Daoy (cell line): ENCODE measurements around the gene SYCE1. TPM values are rescaled to one million over a fixed set of nuclear protein-coding genes. Genes with fewer than 3 reads are reported as not detected.
"Not testable (repeated sequence)": the region's sequence is repeated elsewhere in the genome, so short reads cannot be mapped to it uniquely, and the experiment has no call there.

Experiments used
- DNase-seq: peaks from one replicate; pipeline ENCODE4 v3.0.0-alpha.2; 2015; ENCODE audit warnings: low read depth
- total RNA-seq: library from RNA; depleted of rRNA; stranded (reverse); fragments of >200 nt; shearing (Covaris generic); gene quantifications from 2 replicates; pipeline ENCODE4 v1.2.3, GENCODE V29; 2014; rRNA removed

SYCE1 gene, protein sequence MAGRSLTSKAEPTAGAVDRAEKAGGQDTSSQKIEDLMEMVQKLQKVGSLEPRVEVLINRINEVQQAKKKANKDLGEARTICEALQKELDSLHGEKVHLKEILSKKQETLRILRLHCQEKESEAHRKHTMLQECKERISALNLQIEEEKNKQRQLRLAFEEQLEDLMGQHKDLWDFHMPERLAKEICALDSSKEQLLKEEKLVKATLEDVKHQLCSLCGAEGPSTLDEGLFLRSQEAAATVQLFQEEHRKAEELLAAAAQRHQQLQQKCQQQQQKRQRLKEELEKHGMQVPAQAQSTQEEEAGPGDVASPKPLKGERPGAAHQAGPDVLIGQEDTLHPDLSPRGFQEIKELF
- total RNA-seq: 0.80 TPM in 1 of 2 replicates, not detected in the other

DNA sequence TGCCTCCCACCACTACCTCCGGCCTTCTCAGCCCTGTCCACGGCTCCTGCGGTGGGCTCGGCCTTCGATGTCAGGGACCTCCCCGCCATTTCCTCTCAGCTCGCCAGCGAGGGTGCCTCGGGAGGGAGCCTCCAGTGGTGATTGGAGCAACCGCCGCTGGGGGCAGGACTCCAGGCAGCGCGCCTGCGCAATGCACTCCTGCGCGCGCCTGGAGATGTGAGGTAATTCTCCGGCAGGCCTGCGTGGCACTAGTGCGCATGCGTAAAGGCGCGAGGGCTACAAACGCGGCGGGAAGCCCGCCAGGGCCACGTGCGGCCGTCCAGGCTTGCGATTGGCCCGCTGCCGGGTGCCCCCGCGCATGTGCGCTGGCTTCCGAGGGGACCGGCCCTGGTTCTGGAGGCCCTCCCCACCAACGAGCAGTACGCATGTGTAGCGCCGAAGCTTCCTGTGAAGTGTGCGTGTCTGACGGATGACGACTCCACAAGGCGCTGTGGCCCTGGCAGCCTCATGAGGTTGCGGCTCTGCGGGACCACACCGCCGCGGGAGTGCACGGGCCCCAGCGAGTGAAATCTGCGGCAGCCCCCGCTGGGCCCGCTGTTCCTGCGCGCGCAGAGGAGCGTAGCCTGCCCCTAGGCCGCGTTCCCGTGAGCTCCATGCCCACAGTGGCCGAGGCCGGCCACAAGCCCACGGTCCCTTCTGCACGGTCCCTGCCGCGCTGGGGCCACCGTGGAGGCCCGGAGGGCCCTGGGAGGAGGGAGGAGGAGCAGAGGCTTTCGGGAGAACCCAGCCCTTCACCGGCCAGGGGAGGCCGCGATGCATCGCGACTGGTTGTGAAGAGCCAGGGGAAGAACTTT is at the start of gene SYCE1:
Gene SYCE1, minus strand, starts transcription at position 143 of the 854 bp plus-strand sequence. Its CDS starts 54 bp downstream, at position 89.
- peak; percentile 67 for DNase-seq

DNA sequence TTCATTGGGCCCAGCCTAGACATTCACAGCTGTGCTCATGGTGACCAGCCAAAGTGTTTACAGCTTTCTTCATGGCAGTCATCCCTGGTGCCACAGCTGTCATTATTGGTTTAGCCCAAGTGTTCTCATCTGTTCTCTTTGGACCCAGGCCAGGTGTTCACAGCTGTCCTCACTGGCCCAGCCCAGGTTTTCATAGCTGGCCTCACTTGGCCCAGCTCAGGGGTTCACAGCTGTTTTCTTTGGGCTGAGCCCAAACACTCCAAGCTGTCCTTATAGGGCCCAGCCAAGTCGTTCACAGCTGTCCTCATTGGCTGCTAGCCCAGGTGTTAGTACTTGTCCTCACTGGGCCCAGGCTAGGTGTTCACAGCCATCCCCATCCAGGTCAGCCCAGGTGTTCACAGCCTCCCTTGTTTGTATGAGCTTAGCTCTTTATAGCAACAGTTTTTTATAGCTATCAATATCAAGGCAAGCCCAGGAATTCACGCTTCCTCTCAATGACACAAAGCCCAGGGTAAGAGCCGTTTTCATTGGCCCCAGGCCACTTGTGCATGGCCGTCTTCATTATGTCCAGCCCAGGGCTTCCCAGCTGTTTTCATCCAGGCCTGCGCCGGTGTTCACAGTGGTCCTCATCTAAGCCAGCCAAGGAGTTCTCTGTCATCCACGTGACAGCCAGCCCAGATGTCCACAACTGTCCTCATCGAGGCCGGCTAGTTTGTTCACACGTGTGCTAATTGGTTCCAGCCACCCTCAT is 49.6 kb upstream of the SYCE1 start:
- no peak for DNase-seq

- no peak for DNase-seq
These were observed 48.3 kb upstream of the SYCE1 start for GRCh38 chr10:133613699-133614098.

- no peak for DNase-seq
These were observed 45.7 kb upstream of the SYCE1 start for GRCh38 chr10:133611079-133611478.

- no peak for DNase-seq
These were observed 43.5 kb upstream of the SYCE1 start for GRCh38 chr10:133608855-133609254.

DNA sequence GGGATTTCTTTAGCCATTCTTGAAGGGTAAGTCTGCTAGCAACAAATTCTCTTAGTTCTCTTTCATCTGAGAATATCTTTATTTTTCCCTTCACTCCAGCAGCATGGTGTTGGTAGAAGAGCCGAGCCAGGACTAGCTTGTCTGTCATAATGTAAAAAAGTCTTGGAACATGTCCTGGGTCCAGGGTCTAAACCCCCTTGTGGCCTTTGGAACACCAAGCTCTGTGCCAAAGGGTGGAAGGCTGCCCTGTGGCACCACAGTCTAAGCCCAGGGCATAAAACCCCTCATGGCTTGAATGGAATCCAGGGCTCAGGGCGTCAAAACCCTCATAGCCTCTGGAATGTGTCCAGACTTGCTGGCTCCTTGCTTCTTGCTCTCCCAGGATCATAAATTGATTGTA is 38.1 kb upstream of the SYCE1 start:
- DNase-seq: not testable (repeated sequence)

- no peak for DNase-seq
These were observed 35.3 kb upstream of the SYCE1 start for GRCh38 chr10:133600657-133601056.

GRCh38 chr10:133599869-133600268 is 34.5 kb upstream of the SYCE1 start:
- DNase-seq: not testable (repeated sequence)

DNA sequence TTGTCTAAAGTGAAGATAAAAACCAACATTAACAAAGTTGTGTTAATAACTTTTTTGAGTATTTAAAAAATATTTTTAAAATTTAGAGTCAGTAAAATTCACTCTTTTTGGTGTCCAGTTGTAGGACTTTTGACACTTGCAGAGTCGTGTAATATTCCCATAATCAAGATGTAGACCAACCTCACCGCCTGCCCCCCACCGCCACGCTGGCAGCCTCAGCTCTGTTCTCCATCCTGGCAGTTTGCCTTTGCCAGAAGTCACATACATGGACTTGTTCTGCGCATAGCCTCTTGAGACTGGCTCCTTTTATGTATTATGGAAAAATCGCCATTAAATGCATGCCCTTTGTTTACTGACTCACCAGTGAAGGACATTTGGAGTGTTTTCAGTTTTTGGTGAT is 27.3 kb upstream of the SYCE1 start:
- DNase-seq: no peak

- DNase-seq: no peak
These were observed 25.6 kb upstream of the SYCE1 start for GRCh38 chr10:133590970-133591359.

- no peak for DNase-seq
These were observed 25.0 kb upstream of the SYCE1 start for GRCh38 chr10:133590226-133590969.

DNA sequence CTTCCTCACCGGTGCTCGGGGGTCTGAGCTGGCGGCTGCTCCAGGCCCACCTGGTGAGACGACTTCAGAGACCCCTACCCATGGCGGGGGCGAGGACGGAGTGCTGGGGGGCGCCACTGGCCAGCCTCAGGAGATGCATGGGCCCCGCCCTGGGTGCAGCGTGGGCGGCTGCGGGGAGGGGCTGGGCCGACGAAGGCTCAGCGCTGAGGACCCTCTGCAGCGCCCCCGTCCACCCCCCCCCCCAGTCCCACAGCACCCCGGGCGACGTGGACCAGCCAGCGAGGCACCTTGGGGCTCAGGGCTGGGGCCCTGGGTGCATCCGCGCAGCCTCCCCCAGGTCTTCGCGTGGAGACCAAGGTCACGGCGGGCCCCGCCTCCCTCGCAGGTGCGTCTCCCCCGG is 11.7 kb upstream of the SYCE1 start:
- not testable (repeated sequence) for DNase-seq

- DNase-seq: not testable (repeated sequence)
These were observed 8.1 kb upstream of the SYCE1 start for GRCh38 chr10:133573460-133573859.

DNA sequence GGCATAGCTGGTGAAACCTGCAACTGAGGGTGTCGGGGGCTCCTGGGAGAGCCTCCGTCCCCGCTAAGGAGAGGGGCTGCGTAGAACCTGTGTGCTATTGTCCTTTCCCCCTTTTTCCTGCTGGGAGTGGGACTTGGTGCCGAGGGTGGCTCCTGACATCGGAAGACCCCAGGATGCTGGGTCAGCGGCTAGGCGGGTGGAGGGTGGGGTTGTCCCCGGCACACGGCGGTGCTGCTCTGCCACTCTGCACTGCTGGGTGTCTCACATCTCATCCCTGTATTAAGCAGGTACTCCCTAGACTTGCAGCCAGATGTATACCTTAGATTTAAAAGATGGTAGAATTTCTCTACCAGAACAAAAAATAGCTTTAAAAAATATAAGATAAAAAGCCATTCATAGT is 6.7 kb upstream of the SYCE1 start:
- DNase-seq: not testable (repeated sequence)

DNA sequence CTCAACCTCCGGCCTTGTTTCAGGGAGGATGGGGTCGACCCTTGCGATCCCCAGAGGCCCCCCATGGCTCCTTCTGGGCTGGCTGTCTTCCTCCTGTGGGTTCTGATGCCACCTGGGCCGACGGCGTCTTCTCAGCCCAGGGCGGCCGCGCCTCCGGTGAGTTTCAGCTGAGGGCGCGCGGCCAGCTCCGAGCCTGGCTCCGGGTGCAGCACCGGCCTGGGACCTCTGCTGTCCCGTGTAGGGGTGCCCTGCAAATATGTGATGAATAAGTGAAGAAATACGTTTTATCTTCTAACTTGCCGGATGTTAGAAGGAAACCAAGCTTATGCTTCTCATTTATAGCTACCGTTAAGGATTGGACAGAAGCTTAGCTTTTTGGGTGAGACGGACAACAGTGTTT is 4.4 kb upstream of the SYCE1 start:
- DNase-seq: not testable (repeated sequence)

DNA sequence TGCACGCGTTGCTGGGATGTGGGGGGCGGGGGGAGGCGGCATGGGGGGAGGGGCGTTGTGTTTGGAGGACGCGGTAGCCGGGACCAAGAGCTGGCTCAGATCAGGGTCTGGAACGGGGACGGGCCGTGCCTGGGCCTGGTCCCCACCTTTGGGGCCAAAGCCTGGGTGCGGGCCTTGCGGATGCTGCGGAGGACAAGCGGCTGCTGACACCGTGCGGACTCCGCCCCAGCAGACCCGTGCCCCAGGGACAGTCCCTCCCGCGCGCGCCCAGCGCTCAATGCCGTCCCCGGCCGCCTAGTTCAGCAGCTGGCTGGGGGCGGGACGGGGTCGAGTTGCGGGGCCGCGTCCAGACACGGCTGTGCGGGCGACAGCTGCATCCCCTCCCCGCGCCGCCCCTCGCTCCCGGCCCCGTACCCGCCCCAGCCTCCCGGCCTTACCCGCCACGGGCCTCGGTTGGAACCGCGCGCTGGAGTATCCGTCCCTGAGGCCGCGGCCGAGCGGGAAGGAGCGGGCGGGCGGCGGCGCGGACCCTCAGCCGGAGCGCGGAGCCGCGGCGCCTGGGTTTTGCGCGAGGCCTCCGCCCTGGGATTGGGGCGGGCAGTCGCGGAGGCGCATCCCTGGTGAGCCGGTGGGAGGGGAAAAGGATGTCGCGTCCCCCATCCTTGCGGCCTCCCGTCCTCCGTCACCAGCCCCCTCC is 3.6 kb upstream of the SYCE1 start:
- DNase-seq: not testable (repeated sequence)

DNA sequence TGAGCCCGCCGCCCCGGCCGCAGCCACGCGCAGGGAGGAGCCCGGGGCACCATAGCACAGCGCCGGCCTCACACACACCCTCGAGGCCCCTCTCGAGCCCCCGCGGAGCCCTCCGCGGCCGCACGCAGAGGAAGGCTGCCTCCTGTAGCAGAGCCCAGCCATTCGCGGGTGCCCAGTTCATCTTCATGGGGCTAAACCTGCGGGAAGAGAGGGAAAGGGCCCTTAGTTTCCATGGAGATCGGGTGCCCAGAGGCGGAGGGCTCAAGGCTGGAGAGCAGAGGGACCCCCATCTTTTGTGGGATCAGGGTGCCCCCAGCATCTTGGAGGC is 2.9 kb upstream of the SYCE1 start:
- no peak for DNase-seq

DNA sequence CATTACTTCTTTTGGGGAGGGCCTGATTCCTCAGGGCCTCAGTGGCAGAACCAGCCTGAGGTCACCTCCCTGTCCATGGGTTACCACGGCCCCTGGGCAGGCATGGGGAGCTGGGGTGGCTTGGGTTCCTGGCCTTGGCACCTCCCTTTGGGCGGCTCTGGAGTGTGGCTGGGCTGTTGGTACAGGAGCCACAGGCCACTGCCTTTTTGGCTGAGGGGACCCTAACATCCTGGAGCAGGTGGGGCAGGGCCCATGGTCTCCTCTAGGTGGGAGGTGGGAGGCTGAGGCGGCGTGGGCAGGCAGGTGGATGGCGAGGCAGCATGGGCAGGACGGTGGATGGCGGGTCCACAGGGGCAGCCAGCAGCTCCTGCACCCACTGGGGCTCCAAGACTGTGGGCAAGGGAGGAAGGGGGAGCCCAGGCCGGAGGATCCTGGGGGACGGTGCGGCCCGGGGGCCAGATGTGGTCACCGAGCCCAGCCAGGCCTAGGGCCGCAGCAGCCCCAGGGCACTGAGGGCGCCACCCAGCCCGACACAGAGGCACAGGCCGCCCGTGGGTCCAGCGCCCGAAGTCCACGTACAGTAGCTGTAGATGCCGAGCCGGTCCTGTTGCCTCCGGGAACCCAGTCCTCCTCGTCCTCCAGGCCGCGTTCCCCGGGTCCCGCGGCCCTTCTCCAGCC is 2.4 kb upstream of the SYCE1 start:
- DNase-seq: no peak

DNA sequence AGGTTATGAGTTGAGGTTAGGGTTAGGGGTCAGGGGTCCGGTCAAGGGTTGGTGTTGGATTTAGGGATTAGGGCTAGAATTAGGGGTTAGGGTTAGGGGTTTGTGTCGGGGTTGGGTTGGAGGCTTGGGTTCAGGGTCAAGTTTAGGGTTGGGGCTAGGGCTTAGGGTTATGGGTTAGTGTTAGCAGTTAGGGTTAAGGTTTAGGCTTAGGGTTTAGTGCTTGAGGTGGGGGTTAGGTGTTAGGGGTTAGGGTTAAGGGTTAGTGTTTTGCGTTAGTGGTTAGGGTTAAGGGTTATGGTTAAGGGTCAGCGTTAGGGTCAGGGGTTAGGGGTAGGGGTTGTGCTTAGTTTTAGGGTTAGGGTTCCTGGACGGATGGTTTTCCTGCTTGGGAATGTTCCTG is 1.7 kb upstream of the SYCE1 start:
- DNase-seq: no peak

DNA sequence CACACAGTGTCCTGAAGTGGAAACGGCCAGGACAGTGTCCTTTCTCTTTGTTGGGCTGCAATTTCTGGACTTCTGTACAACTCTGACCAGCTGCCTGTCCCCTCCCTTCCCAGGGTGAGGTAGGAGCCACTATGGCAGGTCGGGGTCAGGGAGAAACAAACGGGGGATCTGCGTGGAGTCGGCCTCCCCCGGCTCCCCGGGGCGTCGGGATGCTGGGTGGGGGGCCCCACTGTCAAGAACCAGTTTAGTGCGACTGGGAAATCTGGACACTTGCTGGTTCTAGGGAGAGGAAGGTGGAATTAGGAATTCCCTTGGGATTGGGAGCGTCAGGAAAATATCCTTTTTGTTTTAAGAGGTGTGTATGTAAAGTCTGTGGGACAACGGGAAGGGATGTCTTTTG is 567 bp downstream of the SYCE1 start:
- DNase-seq: no peak
